GM10266 (cell line): ENCODE data around the gene C2orf81.

Experiments used
- DNase-seq: peaks from one replicate; pipeline ENCODE4 v3.0.0; 2012; ENCODE audit errors: extremely low spot score
- CTCF ChIP-seq: IDR thresholded peaks from 2 replicates; pipeline ENCODE4 v1.5.1; 2012; ENCODE audit warnings: mild to moderate bottlenecking, low read depth; ENCODE audit not compliant: control insufficient read depth, insufficient read depth; ENCODE audit errors: missing control alignments

C2orf81 gene

GRCh38 chr2:74407682-74408081 lies 13.7 kb downstream of the C2orf81 start:
- no peak for TF ChIP-seq CTCF
- DNase-seq = no peak

- TF ChIP-seq CTCF = no peak
- no peak for DNase-seq
Measured at GRCh38 chr2:74406035-74406434, 15.4 kb downstream of the C2orf81 start.

GRCh38 chr2:74401891-74402290 lies 19.5 kb downstream of the C2orf81 start:
- no peak for TF ChIP-seq CTCF
- no peak for DNase-seq

GRCh38 chr2:74399785-74400184 lies 21.6 kb downstream of the C2orf81 start:
- peak; percentile 59 for DNase-seq
- peak; percentile 50 for TF ChIP-seq CTCF

- TF ChIP-seq CTCF = no peak
- no peak for DNase-seq
Measured at GRCh38 chr2:74396149-74396548, 25.3 kb downstream of the C2orf81 start.

GRCh38 chr2:74393525-74393924 lies 27.9 kb downstream of the C2orf81 start:
- no peak for TF ChIP-seq CTCF
- no peak for DNase-seq

GRCh38 chr2:74392449-74392743 lies 29.0 kb downstream of the C2orf81 start:
- peak; percentile 28 for TF ChIP-seq CTCF
- DNase-seq = no peak
